GM19025 (cell line): Measurements from ENCODE around the gene ZNF275.
A peak's percentile ranks its signal among the peaks of the same experiment; 100 is the strongest.
"Not testable (repeated sequence)": the region's sequence is repeated elsewhere in the genome, so short reads cannot be mapped to it uniquely, and the experiment has no call there.

Experiments
- ATAC-seq: cut with Tn5 transposase; IDR thresholded peaks from one replicate; pipeline ENCODE4 v1.9.1; 2021; ENCODE audit warnings: mild to moderate bottlenecking, low read depth, moderate library complexity; ENCODE audit not compliant: unreplicated experiment

ZNF275 gene, protein sequence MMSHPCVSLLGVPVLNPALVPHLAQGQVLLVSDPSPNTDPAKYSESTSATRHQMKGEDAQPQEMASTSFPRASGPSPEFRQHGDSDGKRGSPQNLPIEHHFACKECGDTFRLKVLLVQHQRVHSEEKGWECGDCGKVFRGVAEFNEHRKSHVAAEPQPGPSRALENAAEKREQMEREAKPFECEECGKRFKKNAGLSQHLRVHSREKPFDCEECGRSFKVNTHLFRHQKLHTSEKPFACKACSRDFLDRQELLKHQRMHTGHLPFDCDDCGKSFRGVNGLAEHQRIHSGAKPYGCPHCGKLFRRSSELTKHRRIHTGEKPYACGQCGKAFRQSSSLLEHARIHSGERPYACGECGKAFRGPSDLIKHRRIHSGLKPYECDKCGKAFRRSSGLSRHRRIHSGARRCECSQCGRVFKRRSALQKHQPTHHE

DNA sequence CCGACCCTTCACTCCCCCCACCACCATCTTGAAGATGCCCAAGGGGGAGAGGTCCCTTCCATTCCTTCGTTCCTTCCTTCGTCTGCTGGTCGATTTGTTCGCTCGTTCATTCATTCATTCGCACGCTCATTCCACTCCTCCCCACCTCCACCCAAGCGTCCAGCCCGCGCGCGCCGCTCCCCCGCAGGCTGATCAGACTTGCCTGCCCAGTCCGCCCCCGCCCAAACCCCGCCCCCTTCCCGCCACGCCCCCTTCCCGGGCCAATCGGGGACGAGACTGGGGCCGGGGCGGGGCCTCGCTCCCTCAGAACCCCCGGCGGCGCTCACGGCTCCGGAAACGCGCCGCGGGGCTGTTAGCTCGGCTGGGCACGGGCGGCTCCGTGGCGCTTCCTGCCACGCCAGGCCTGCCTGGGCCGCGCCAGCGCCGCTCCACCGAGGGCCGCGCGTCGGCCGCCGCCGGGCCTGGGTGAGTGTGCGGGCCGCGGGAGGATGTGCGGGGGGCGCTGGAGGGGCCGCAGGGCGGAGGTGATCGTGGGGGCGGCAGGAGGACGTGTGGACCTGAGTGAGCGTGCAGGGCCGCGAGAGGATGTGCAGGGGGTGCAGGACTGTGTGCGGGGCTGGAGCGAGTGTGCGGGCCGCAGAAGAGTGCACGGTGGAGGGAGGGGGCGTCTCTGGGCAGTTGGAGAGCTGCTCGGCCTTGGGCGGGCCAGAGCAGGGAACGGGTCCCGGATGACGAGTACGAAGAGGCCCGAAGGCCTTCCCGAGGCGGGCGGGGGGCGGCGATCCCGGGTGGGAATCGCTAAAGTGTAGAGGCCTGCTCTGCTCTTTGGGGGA is at the start of gene ZNF275:
TSS of gene ZNF275 (plus strand) at position 333 of the 833 bp plus-strand sequence. CDS start 2,527 bp downstream, outside the sequence.
- ATAC-seq = peak; percentile 95

GRCh38 chrX:153285678-153286077 is 48.3 kb upstream of the ZNF275 start:
- not testable (repeated sequence) for ATAC-seq

GRCh38 chrX:153288807-153289206 is 45.1 kb upstream of the ZNF275 start:
- not testable (repeated sequence) for ATAC-seq

GRCh38 chrX:153293485-153294071 is 40.4 kb upstream of the ZNF275 start:
- ATAC-seq = not testable (repeated sequence)

DNA sequence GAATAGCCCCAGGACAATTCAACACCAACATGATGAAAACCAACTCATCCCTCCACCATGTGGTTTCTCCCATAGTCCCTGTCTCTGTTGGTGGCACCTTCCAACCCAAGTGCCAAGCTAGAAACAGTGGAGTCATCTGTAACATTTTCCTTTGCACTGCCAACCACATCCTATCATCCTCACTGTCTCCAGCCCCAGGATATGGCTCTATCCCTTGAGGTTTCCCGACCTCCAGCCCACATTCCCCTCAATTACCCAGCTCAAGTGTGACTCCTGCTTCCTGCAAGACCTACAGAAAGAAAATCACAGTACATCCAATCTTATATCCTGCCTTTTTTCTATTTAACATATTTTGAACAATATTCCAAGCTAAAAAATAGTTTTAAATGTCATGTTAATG is 36.6 kb upstream of the ZNF275 start:
- no peak for ATAC-seq

- ATAC-seq = no peak
Measured at GRCh38 chrX:153299855-153300254, 34.1 kb upstream of the ZNF275 start.

DNA sequence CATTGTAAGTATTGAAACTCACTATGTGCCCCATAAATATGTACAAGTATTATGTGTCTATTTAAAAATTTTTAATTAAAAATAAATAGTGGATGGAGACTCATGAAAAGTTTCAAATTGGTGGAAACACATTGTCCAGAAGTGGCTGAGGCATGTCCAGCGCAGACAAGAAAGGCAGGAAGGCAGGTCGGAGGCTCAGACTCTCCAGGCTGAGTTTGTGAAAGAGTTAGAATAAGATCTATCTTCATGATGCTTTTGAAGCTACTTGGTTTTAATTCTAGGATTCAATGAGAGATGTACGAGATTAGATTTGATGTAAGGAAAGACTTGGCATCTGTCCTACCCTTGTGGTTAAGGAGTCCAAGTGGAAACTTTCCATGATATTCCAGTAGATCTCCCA is 32.2 kb upstream of the ZNF275 start:
- no peak for ATAC-seq

DNA sequence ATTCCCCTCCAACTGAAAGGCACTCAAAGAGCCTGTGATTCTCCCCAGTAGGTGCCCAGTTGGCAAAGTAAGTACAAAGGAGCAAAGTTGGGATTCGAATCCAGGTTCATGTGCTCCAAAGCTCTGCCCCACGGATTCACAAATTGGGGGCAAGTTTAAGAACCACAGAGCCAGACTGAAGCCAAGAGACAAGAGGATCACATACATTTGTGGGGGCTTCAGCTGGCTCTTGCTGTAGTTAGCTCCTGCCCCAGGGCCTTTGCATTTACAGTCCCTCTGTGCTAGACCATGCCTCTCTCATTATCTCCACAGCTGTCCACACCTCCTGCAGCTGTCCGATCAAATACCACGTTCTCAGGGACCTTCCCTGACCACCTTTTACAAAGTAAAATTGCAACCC is 31.2 kb upstream of the ZNF275 start:
- ATAC-seq = no peak

DNA sequence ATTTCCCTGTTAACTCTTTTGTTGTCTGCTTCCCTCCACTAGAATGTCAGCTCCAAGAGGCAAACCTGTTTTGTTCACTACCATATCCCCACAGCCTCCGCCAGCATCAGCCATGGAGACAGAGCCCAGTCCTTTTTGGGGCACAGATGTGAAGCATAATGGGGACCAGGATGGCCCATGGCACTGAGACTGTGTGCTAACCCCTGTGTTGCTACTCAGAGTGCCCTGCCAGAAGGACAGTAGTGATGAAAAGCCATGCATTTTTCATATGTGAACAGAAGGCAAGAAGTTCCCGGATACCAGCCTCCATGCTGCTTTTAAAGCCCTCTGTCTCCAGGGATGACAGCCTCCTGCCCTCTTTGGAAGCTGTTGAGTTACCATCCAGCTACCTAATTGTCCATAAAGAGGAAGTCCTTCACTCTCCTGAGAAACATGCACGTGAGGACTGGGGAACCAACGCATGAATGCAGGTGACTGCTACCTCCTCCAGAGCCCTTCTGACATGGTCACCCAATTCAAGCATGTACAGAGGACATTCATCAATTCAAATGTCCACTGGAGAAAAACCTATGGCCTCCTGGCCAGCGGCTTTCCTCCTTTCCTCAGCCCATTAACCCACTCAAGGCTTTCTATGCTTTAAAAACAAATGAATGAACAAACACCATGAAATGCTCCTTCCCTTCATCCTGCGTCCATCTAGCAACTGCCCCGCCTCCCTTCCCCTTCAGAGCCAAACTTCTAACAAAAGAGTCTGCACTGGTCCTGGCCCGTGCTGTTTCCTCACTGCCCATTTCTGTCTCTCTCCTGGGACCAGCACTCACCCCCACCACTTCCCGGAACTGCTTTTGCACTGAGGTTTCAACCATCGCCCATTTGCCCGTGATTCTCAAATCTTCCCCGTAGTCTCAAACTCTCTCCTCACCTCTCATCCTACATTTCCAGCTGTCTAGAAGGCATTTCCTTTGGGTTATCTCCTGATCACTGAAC is 30.4 kb upstream of the ZNF275 start:
- no peak for ATAC-seq

GRCh38 chrX:153304988-153305736 is 28.8 kb upstream of the ZNF275 start:
- ATAC-seq = no peak

DNA sequence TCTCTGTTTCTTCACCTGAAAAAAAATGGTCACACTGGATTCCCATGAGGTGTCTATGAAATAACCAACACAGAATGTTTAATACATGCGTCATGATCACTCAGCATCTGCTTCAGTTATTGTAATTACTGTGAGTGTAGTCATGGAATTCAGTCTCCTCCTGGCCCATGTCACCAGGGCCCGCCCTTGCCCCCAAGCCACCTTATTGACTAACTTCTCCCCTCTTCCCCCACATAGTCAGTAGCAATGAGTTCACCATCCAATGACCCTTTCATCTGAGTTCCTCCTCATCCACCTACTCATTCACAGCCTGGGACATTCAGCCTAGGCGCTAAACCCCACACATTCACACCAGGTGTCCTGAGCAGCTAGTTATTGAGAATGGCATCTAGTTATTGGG is 28.0 kb upstream of the ZNF275 start:
- no peak for ATAC-seq

- ATAC-seq = no peak
Measured at GRCh38 chrX:153306527-153307115, 27.3 kb upstream of the ZNF275 start.

GRCh38 chrX:153307276-153308178 is 26.4 kb upstream of the ZNF275 start:
- ATAC-seq = no peak

GRCh38 chrX:153310901-153311300 is 23.1 kb upstream of the ZNF275 start:
- no peak for ATAC-seq

DNA sequence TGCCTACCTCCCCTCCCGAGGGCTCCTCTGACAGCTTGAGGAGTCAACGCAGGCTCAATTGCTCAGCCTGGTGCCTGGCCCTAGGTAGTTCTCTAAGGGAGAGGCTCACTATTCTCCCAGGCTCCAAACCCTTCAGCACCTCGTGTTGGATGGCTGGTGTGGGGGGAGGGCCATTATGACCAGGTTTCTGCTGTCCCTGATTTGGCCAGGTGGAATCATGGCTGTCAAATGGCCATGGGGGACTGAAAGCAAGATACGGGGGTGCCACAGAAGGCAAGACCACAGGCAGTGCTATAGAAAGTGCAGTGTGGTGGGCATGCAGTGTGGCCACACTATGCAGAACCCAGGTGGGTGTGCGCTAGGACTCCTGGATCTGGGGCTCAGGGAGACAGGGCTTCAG is 21.9 kb upstream of the ZNF275 start:
- no peak for ATAC-seq

DNA sequence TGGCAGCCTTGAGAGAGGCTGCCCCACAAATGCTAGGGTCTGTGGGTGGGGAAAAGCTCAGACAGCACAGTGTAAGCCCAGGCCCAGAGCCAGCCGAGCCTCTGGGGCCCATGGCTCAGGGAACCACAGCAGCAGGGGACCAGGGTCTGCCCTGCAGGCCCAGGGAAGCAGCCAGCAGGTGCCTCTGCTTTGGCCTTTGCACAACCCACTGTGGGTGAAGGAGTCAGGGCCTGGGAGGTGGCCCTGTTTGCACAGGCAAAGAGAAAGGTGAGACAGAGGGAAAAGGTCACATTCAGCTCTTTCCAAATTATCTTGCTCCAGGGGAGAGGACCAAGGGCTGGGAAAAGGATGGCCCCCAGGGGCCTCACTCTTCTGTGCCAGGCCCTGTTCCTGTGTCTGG is 21.1 kb upstream of the ZNF275 start:
- no peak for ATAC-seq

DNA sequence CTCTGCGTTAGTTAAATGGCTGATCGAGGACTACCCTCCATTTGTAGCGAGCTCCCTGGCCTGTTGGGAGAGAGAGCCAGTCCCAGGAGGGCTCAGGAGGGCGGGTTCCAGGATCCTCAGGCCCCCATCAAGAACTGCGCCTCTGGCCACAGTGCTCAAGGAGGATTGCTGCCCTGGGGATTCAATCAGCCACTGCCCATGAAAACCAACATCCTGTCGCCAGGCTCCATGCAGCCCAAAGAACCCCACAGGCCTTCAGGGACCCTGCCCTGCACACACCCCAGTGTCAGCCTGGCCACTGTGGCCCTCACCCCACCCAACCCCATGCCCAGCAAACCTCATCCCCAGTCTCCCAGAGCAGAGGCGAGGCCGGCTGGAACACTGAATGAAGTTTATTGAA is 16.6 kb upstream of the ZNF275 start:
- ATAC-seq = no peak
